Liver (tissue), 9 donors: ENCODE measurements around the gene ACOT7. TPM values are rescaled to one million over a fixed set of nuclear protein-coding genes. Genes with fewer than 3 reads are reported as not detected.
A peak's percentile ranks its signal among the peaks of the same experiment; 100 is the strongest.

Source experiments
- DNase-seq: peaks from one replicate; pipeline ENCODE4 v3.0.0-alpha.2; 2017; ENCODE audit warnings: low spot score
- H3K27ac ChIP-seq, 2 donors: one replicate each; pipeline ENCODE4 v1.7.0; 2013; ENCODE audit warnings: inconsistent platforms in 2 of 2, low read length in 2 of 2, control low read depth in 1 of 2, low read depth in 1 of 2, mild to moderate bottlenecking in 1 of 2
- H3K27me3 ChIP-seq, 4 donors: one replicate each; pipeline versions ENCODE4 v1.6.1 to v1.7.0; 2013; ENCODE audit warnings: low read length in 3 of 4, inconsistent platforms in 1 of 4, mild to moderate bottlenecking in 1 of 4, moderate library complexity in 1 of 4; ENCODE audit not compliant: control insufficient read depth in 4 of 4, insufficient read depth in 4 of 4
- H3K36me3 ChIP-seq, 4 donors: one replicate each; pipeline versions ENCODE4 v1.6.1 to v1.7.0; 2013; ENCODE audit warnings: low read length in 3 of 4, mild to moderate bottlenecking in 3 of 4, low read depth in 1 of 4, moderate library complexity in 1 of 4; ENCODE audit not compliant: control insufficient read depth in 4 of 4, insufficient read depth in 3 of 4
- H3K4me1 ChIP-seq, 4 donors: one replicate each; pipeline versions ENCODE4 v1.6.1 to v1.7.0; 2013; ENCODE audit warnings: low read length in 3 of 4, mild to moderate bottlenecking in 3 of 4, moderate library complexity in 1 of 4; ENCODE audit not compliant: control insufficient read depth in 4 of 4, insufficient read depth in 4 of 4
- H3K4me3 ChIP-seq, 3 donors: one replicate each; pipeline versions ENCODE4 v1.6.1 to v1.7.0; 2013; ENCODE audit warnings: low read length in 3 of 3, control low read depth in 1 of 3, low read depth in 1 of 3, mild to moderate bottlenecking in 1 of 3
- H3K9ac ChIP-seq, 2 donors: one replicate each; pipeline ENCODE4 v1.7.0; 2013; ENCODE audit warnings: low read length in 2 of 2, mild to moderate bottlenecking in 2 of 2, moderate library complexity in 2 of 2, control low read depth in 1 of 2, low read depth in 1 of 2
- H3K9me3 ChIP-seq, 4 donors: one replicate each; pipeline versions ENCODE4 v1.6.1 to v1.7.0; 2013; ENCODE audit warnings: low read length in 3 of 4; ENCODE audit not compliant: control insufficient read depth in 4 of 4
- ATF3 ChIP-seq: IDR thresholded peaks from 2 replicates; pipeline ENCODE4 v1.6.1; 2016; ENCODE audit warnings: antibody characterized with exemption
- CTCF ChIP-seq: fragments of 150-350 bp; IDR thresholded peaks from 2 replicates; pipeline ENCODE4 v1.5.1; 2017; ENCODE audit warnings: improper control_type of control experiment, low read depth, low read length; ENCODE audit not compliant: missing input control
- EGR1 ChIP-seq, 2 donors: IDR thresholded peaks; 2 replicates each; pipeline ENCODE4 v1.6.1; 2016 to 2018; ENCODE audit warnings: antibody characterized with exemption in 2 of 2, low read depth in 2 of 2
- FOXA1 ChIP-seq: IDR thresholded peaks from 2 replicates; pipeline ENCODE4 v1.6.1; 2016; ENCODE audit warnings: antibody characterized with exemption
- FOXA2 ChIP-seq: IDR thresholded peaks from 2 replicates; pipeline ENCODE4 v1.6.1; 2016; ENCODE audit warnings: antibody characterized with exemption
- GABPA ChIP-seq, 2 donors: IDR thresholded peaks in 1 of 2; conservative IDR thresholded peaks in 1 of 2; 2 replicates each; pipeline ENCODE4 v1.6.1; 2016; ENCODE audit warnings: antibody characterized with exemption in 2 of 2, mild to moderate bottlenecking in 1 of 2, moderate library complexity in 1 of 2
- JUND ChIP-seq, 2 donors: IDR thresholded peaks; 2 replicates each; pipeline ENCODE4 v1.6.1; 2016; ENCODE audit warnings: antibody characterized with exemption in 2 of 2
- MAX ChIP-seq: IDR thresholded peaks from 2 replicates; pipeline ENCODE4 v1.6.1; 2016; ENCODE audit warnings: antibody characterized with exemption
- NR2F2 ChIP-seq: IDR thresholded peaks from 2 replicates; pipeline ENCODE4 v1.6.1; 2016; ENCODE audit warnings: antibody characterized with exemption
- RAD21 ChIP-seq, 2 donors: IDR thresholded peaks; 2 replicates each; pipeline ENCODE4 v1.6.1; 2016; ENCODE audit warnings: antibody characterized with exemption in 2 of 2, mild to moderate bottlenecking in 2 of 2
- REST ChIP-seq: IDR thresholded peaks from 2 replicates; pipeline ENCODE4 v1.6.1; 2016; ENCODE audit warnings: antibody characterized with exemption, mild to moderate bottlenecking
- RXRA ChIP-seq, 2 donors: IDR thresholded peaks; 2 replicates each; pipeline ENCODE4 v1.6.1; 2017 to 2018; ENCODE audit warnings: antibody characterized with exemption in 2 of 2, mild to moderate bottlenecking in 1 of 2
- SP1 ChIP-seq: IDR thresholded peaks from 2 replicates; pipeline ENCODE4 v1.6.1; 2018; ENCODE audit warnings: antibody characterized with exemption, mild to moderate bottlenecking
- TAF1 ChIP-seq: conservative IDR thresholded peaks from 2 replicates; pipeline ENCODE4 v1.6.1; 2016; ENCODE audit warnings: antibody characterized with exemption, mild to moderate bottlenecking
- YY1 ChIP-seq: IDR thresholded peaks from 2 replicates; pipeline ENCODE4 v1.6.1; 2016; ENCODE audit warnings: antibody characterized with exemption, mild to moderate bottlenecking
- ZBTB33 ChIP-seq: IDR thresholded peaks from 2 replicates; pipeline ENCODE4 v1.6.1; 2016; ENCODE audit warnings: antibody characterized with exemption
- WGBS: extraction: QIAGEN DNeasy Blood & Tissue Kit; methylation state at CpG from one replicate; pipeline ENCODE4 v1.1.7; 2013; 5-methylcytosine and 5-hydroxymethylcytosine counted together
- polyA plus RNA-seq, 2 donors: library from polyadenylated mRNA; stranded (reverse) in 1 of 2; unstranded in 1 of 2; fragments of 200-250 nt in 1 of 2; fragments of >200 nt in 1 of 2; fragmentation: Nextera tagmentation in 1 of 2; extraction: Ambion mirVana in 1 of 2; gene quantifications; one replicate each; pipeline versions ENCODE4 v1.2.1 to v1.2.3, GENCODE V29; 2013 to 2015
- total RNA-seq, 2 donors: library from RNA; depleted of rRNA; stranded (reverse); fragments of >200 nt; gene quantifications; one replicate each; pipeline ENCODE4 v1.2.3, GENCODE V29; 2014
- donor health status: healthy.
- donor health status: healthy.
- donor health status: healthy.
- donor health status: healthy.
- donor health status: healthy.

ACOT7 gene
- total and polyA plus RNA-seq, 4 donors, result 8.7 to 14.4 (median 10.4) TPM

GRCh38 chr1:6243053-6243834, 150.3 kb downstream of the ACOT7 start:
- 25% methylated on average over 20 of the region's 20 CpGs for WGBS
- Histone ChIP-seq H3K9me3 (no peaks in the 10 kb centered on the region), H3K9ac (no peak overlapping the region), H3K27me3 (peaks cover 6 to 14% (median 9%) of the 10 kb centered on the region in 4 donors), H3K4me3 (no peak overlapping the region), H3K27ac (no peak overlapping the region), H3K4me1 (peaks cover 0 to 18% (median 10%) of the 10 kb centered on the region in 4 donors), H3K36me3 (no peaks in the 10 kb centered on the region)
- no peak for DNase-seq
- TF ChIP-seq NR2F2, result no peak
- TF ChIP-seq FOXA1, result no peak

GRCh38 chr1:6241887-6242740, 151.5 kb downstream of the ACOT7 start:
- no peak for TF ChIP-seq GABPA (IDR thresholded peaks at IDR 0.05 in 1 of 2, conservative IDR thresholded peaks at IDR 0.05 in 1 of 2)
- no peak for TF ChIP-seq RXRA (IDR thresholded peaks at IDR 0.05)
- no peak for TF ChIP-seq TAF1
- TF ChIP-seq FOXA2, result no peak
- H3K4me3 ChIP-seq, result peak overlapping the region in 1 of 3 donors; percentile 14
- H3K36me3 ChIP-seq, result no peaks in the 10 kb centered on the region
- H3K9ac ChIP-seq, result no peak overlapping the region
- 3% methylated on average over 99 of the region's 99 CpGs for WGBS
- no peak overlapping the region for H3K27ac ChIP-seq
- no peak for DNase-seq
- peaks cover 0 to 18% (median 10%) of the 10 kb centered on the region in 4 donors for H3K4me1 ChIP-seq
- peaks cover 6 to 14% (median 9%) of the 10 kb centered on the region in 4 donors for H3K27me3 ChIP-seq
- no peaks in the 10 kb centered on the region for H3K9me3 ChIP-seq

- Histone ChIP-seq H3K4me1 (peaks cover 0 to 10% (median 8%) of the 10 kb centered on the region in 4 donors), H3K36me3 (no peaks in the 10 kb centered on the region), H3K27ac (no peak overlapping the region), H3K4me3 (no peak overlapping the region), H3K27me3 (peaks cover 6 to 14% (median 9%) of the 10 kb centered on the region in 4 donors), H3K9me3 (no peaks in the 10 kb centered on the region), H3K9ac (no peak overlapping the region)
- 25% methylated on average over 33 of the region's 33 CpGs for WGBS
- no peak for TF ChIP-seq FOXA2
- no peak for TF ChIP-seq CTCF
- no peak for TF ChIP-seq REST
- no peak for TF ChIP-seq SP1
- TF ChIP-seq ATF3, result no peak
- TF ChIP-seq EGR1 (IDR thresholded peaks at IDR 0.05; ENCODE audit: low read depth in 2 of 2), result no peak
- no peak for TF ChIP-seq YY1
- no peak for TF ChIP-seq ZBTB33
- TF ChIP-seq TAF1, result no peak
- TF ChIP-seq NR2F2, result no peak
- TF ChIP-seq GABPA (IDR thresholded peaks at IDR 0.05 in 1 of 2, conservative IDR thresholded peaks at IDR 0.05 in 1 of 2), result no peak
- TF ChIP-seq JUND (IDR thresholded peaks at IDR 0.05), result no peak
- TF ChIP-seq RXRA (IDR thresholded peaks at IDR 0.05), result no peak
- no peak for TF ChIP-seq RAD21 (IDR thresholded peaks at IDR 0.05)
- no peak for TF ChIP-seq MAX
- DNase-seq, result no peak
These were observed 152.3 kb downstream of the ACOT7 start for GRCh38 chr1:6241107-6241886.
